CD4-positive, alpha-beta T cell treated with Interleukin-15 for 1 hour (primary cell): ENCODE results near the gene KDR.

ENCODE experiments used
- DNase-seq: peaks from one replicate; pipeline ENCODE4 v3.0.0-alpha.2; 2020

KDR gene

DNA sequence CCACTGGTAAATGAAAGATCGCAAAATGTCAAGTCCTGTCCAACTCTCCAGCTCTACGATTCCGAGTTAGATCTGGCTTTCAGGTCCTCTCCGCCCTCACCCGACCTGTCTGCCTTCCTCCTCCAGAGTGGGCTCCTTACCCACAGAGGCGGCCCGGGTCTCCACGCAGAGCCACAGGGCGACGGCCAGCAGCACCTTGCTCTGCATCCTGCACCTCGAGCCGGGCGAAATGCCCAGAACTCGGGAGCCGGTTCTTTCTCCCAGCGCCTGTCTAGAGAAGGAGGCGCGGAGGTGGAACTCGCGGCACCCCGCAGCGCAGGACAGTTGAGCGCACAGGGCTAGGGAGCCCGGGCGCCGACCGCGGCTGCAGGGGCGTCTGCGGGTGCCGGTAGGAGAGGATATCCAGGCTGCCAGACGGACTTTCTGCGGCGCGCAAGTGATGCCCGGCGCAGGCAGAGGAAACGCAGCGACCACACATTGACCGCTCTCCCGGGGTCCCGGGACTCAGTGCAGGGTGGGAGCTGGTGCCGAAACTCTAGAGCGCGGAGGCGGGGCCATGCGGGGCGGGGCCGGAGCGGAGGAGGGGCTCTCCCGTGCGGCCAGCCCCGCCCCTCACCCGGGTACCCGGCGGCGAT lies at the start of gene KDR:
Gene KDR, minus strand, starts transcription at position 509 of the 635 bp plus-strand sequence. Its CDS starts 302 bp downstream, at position 207.
- DNase-seq: no peak

DNA sequence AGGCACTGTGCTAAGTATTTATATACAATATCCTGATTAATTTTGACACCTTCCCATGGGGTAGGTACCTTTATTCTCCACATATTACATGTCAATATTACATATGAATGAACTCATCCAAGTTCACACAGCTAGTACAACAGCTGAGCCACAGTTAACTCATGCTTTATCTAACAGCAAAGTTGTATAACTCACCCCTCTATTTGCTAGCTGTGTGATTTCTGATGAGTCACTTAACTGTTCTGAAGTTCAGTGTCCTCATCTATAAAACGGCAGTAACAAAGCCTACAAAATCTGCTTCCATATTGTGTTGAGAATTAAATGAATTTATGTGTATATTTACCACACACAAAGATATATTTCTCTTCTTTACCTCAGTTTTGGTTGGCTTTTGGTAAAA lies 48.2 kb upstream of the KDR start:
- DNase-seq: no peak

DNA sequence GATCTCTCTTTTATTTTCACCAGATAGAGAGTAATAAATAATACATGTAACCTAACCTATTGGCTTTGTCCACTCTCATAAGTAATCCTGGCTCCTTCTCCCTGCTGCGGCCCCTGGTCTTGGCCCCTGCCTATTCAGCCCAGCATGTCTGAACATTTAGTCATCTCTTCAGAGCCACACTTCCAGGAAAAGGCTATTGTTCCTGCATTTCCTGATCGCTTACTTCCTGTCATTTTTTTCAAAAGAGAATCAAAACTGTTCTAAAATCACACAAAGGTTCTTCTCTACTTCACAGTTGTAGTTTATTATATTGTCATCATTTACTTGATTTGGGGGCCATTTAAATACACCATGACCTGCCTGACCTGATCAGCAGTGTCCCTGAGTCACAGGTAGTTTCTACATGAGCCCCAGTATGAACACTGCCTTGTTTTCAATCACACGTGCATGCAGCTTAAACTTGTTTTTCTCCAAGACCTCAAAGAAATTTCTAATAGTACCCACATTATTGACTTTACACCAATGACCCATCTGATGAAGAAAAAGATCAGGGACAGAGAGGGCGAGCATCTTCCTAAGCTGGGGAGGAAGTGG lies 47.4 kb upstream of the KDR start:
- no peak for DNase-seq

DNA sequence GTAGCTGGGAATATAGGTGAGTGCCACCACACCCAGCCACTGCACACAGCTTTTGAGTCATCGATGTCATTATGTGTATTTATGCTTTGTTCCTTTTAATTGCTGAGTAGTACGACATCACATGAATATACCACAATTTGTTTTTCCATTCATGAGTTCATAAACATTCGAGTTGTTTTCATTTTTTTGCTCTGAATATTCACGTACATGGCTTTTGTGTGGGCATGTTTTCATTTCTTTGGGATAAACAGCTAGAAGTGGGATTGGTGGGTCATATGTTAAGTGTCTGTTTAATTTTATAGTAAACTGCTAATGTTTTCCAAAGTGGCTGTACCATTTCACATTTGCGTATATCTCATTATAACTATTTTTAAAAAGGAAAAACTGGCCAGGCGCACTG lies 45.1 kb upstream of the KDR start:
- no peak for DNase-seq

DNA sequence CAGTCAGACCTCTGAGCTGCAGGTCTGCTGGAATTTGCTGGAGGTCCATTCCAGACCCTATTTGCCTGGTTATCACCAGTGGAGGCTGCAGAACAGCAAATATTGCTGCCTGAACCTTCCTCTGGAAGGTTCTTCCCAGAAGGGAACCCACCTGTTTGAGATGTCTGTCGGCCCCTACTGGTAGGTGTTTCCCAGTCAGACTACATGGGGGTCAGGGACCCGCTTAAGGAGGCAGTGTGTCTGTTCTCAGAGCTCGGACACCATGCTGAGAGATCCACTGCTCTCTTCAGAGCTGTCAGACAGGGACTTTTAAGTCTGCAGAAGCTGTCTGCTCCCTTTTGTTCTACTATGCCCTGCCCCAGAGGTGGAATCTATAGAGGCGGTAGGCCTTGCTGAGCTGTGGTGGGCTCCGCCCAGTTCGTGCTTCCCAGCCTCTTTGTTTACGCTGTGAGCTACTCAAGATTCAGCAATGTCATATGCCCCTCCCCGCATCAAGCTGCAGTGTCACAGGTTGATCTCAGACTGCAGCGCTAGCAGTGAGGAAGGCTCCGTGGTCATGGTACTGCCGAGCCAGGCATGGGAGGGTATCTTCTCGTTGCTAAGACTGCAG lies 44.1 kb upstream of the KDR start:
- DNase-seq: no peak

DNA sequence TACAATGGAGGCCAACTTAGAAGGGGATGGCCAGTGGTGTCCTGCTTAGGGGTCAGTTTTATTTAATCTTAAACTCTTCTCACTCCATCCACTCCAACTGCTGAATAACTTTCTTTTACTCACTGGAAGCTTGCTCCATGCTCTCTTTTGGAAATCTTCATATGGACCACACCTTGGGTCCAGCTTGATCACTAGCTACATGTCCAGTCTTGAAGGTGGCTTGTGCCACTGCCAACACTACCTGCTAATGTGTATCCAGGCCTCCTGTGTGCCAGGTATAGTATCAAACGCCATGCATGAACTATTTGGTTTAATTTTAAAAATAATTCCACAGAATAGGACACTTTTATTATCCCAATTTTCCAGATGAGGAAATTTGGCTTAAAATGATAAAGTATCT lies 37.0 kb upstream of the KDR start:
- DNase-seq: no peak

DNA sequence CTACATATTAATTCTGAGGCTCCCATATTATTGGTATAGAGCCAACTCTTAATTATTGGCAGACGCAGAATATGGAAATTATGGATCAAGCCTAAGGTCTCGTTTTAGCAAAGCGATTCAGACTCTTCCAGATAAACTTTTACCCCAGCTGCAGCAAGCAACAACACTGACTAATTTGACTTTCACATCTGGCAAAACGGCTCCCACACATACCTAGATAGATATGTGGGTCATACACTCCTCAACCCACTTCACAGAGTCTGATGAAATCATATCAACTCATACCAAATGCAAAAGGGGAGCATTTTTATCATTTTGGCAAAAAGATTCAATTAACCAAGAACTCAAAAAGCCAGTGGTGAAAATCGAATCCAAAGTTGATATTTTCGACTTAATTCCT lies 36.3 kb upstream of the KDR start:
- DNase-seq: no peak

DNA sequence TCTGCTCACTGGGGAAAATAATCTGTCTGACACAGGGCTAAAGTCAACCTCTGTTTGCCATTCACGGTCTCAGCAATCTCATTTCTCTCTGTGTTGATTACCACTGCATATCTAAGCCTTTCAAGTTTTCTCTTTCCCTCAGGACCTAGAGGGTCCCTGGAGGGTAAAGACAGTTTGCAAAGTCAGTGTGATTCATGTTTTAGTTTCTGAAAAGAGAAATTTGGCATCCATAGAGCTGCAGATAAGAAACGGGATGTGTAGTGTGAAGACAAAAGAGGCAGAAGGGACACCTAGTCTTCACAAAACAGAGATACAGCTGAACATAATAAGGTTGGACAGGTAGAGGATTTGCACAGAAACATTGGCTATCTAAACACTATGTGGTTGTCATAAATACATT lies 34.5 kb upstream of the KDR start:
- no peak for DNase-seq

DNA sequence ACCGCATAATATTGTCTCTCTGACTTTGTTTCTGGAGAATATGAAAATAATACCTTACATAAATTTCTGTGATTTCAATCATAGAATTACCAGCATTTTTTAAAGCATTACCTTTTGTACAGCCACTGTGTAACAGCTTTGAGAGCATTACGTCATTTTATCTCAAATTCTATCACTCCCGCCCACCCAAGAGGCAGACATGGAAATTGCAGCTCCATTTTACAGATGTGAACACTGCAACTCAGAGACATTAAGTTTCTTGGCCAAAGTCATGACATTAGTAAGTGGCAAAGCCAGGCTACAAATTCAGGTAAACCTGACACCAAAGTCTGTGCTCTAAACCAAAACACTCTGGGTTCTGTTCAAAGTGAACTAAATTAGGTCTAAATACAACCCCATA lies 33.6 kb upstream of the KDR start:
- no peak for DNase-seq

DNA sequence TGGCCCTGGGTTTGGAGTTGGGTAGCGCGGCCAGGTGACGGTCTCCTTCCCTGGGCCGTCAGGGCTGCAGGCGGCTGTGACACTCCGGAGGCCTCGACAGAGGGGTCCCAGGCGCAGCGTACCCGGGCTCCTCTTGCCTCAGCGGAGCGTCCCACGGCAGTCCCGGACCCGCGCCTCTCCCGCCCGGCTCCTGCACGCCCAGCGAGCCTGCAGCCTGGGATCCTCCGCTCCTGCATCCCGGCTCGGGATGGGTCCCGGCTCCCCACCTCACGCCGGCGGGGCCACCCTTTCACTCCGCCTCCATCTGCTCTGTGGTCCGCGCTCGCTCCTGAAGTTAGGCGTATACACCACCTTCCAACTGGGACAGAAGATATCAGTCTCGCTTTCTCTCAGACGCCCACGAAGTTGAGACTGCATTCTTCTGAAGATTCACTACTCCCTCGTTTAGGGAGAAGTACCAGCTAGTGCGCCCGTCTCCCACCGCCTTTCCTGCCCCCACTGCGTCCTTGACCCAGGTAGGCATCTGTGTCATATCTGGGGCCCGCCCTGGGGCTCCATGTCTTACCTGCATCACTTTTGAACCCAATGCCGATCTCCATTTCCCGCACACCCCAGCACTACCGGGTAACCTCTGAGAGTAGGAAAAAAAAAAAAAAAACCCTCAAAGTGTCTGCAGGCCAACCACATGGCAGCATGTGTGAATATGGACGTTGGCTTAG lies 32.3 kb upstream of the KDR start:
- DNase-seq: no peak

DNA sequence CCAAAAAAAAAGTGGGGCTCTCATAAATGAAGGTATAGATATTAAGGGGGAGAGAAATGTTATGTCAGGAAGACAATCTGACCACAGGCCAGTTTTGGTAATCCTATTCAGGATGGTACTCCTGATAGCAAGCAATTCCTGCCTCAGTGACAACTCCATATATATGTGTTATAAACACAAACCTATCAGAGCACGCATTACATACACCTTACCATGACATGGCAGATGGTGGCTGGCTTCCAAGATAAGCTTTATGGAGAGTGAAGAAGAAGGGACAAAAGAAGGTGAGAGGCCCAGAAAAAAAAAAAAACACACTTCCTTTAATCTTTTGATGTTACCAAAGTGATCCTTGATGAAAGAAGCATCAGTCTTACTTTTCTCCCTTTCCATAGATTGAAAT lies 29.5 kb upstream of the KDR start:
- DNase-seq: no peak

DNA sequence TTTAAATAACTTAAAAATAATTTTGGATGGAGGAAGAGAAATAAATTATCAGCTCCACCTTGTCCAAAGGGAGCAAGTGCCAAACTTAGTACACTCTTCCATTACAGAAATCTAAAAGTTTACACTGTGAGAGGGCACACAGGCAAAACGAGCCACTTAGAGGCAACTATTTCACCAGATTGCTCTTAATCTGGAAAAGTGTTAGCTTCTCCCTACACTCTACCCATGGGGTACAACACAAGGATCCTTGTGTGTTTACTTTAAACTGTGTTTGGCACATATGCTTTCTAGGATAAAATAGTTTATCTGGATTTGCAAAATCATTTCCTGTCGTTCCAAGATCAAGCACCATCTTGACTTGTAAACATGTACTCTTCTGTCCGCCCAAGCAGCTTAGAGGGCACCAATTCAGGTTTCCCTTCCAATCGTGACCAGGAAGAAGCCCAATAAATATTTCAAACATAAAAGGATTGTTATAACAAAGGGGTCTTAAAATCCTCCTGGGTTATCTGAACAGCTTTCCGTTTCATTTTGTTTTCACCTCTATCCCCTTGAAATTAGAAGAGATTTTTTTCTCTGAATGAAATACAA lies 29.0 kb upstream of the KDR start:
- no peak for DNase-seq

DNA sequence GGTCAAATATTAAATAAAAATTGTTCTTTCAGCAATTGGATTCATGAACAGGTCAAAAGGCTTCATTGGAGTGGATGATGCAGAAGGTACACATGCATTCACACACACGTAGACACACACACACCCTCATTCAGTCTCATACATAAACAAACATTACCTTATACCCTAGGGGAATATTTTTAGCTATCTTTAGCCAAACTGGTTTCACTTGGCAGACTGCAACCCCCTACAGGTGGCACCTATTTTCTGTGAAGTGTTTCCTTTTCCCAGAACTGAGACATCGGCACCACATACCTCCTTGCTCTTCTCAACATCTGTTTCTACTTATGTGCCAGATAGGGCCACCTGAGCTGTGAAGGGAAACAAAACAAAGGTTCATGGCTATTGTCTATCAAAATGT lies 18.5 kb upstream of the KDR start:
- no peak for DNase-seq

DNA sequence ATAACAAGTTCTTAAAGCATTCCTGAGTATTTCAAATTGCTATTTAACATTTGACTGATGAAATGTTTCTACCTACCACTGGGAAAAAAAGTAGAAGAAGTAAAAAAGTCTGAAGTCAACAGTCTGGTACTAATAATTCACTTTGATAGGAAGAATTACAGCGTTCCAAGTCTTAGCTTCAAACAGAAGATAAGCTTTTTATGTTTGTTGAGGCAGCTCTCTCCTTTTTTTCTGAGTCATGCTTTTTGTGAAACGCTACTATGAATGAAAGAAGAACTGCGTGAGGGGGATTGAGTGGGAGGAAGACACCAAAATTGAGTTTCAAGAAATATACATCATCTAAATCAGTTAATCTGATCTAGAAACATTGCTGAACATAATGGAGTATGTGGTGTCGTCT lies 13.0 kb upstream of the KDR start:
- no peak for DNase-seq

DNA sequence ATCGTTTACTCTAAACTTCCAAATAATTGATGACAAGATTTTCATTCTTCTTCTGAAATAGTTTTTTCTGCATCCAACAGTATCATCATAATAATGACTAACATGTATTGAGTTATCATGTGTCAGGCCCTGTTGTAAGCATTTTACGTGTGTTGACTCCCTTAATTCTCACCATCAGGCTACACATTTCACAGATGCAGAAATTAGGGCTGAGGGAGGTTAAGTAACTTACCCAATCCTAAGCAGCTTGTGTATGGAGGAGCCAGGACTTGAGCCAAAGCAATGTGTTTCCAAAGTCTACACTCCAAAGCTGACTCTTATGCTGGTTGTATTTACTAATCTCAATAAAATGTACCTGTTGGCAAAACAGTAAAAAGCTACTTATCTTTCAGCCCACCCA lies 11.2 kb upstream of the KDR start:
- no peak for DNase-seq

DNA sequence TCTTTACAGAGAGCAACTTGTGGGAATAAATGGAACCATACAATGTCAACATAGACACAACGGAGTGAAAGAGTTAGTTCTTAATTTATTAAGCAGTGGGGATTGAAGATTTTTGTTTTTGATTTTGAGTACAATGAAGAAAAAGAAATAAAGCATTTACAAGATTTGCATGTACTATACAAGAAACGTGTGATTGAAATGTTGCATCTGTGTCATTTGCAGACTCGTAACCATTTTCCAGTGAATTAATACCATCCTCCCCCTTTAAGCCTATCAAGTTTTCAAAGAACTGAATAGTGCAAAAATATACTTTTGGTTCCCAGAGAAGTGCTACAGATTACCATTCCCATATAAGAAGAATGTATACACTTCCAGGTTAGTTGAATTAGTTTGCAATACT lies 8.6 kb upstream of the KDR start:
- no peak for DNase-seq

DNA sequence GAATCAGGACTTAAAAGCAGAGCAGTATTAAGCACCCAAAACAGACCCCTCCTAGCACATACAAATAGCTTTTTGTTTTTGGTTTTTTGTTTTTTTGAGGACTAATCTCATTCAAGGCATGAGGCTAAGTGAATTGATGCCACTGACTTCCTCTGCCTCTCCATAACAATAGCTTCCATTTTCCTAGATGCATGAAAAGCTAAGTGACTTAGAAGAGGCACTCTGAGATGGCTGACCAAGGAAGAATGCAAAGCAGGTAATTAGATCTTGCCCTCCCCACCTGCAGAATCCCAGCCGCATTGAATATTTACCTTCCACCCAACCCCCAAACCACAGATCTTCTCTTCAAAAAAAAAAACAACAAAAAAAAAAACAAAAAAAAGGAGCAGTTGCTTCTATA lies 7.4 kb upstream of the KDR start:
- no peak for DNase-seq

DNA sequence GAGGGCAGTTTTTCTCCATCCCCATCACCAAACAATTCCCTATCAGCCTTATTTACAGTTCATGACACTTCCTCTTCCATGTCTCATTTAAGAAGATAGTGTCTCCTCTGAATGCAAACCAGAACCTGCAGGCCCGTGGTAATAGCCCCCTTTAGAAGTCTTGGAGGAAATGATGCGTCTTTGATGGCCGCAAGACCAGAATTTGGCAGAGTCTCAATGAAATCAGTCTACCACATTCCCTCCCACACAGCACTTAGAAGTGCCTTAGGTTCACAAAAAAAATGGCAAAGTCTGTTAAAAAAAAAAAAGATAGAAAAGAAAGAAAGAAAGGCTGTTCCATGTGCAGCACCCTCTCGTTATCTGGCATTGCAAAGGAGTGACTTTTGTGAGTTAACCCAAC lies 2.1 kb upstream of the KDR start:
- no peak for DNase-seq

DNA sequence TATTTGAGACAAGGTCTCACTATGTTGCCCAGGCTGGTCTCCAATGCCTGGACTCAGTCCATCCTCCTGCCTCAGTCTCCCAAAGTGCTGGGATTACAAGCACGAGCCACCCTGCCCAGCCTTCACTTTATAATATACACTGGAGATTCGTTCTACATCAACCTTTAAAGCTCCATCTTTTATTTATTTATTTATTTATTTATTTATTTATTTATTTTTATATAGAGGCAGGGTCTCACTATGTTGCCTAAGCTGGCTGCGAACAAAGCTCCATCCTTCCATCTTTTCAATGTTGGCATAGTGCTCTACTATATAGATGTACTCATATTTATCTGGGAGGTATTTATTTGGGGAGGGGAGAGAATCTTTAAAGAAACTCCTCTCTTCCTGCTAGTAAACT lies 1.7 kb upstream of the KDR start:
- no peak for DNase-seq

DNA sequence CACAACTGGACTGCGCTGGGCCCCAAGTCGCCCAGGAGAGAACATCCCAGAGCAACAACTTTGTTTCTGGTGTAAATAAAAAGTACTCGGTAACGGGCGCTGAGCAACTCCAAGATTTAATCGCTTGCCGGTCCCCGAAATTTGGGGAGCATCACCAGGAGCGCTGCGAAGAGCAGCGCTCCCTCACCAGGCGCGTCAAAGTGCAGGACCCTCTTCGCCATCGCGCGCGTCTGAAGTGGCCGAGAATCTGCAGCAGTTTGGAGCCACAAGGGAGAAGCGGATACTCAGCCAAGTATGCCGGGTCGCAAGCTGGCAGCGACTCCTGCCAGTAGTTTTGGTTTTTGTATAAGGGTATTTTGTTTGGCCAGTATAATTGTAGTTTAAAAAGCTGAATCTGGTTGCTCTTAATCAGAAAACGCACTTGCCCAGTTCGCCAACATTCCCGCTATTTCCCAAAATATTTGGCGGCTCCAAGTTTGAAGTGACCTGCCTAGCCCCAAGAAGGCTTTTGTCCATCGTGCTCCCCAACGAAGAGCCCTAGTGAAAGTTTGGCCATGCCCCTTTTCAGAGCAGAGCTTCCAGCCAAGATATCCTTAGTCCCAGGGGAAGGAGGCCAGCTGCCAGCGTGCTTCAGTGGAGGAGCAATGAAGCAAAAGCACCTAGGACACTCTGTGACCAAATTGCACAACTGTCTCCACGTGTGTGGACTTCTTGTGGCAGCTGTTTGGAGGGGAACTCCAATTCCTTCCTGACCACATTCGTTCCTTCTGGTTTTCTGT lies 557 bp upstream of the KDR start:
- no peak for DNase-seq

DNA sequence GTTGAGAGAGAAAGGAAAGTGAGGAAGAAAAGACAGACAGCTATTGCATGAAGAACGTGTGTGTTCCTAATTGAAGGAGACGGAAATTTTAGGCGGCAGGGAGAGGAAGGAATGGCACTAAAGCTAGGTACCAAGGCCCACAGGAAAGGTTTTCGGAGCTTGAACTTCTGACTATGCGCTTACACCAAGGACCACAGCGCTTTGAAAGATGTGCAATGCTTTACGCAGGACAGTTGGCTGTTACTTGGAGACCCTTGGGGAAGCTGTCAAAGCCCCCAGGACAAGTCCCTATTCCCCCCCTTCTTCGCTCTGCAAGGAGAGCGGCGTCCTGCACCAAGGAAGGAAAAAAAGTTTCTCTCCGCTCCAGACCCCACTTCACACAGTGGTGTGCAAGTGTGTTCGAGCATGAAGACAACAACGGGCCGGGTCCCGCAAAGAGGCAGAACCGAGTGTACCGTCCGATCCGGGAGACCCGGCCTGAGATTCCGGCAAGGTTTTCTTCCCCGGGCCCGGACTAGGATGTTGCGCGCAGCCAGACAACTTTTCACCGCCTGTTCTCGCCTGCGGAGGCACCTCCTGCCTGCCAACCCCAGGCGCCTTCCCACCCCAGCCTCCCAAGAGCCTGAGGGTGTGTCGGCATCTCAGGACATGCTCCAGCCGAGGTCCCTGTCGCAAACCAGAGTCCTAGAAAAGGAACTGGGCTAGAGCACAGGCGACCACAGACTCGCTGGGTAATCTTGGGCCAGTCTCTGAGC lies 896 bp downstream of the KDR start:
- DNase-seq: no peak

DNA sequence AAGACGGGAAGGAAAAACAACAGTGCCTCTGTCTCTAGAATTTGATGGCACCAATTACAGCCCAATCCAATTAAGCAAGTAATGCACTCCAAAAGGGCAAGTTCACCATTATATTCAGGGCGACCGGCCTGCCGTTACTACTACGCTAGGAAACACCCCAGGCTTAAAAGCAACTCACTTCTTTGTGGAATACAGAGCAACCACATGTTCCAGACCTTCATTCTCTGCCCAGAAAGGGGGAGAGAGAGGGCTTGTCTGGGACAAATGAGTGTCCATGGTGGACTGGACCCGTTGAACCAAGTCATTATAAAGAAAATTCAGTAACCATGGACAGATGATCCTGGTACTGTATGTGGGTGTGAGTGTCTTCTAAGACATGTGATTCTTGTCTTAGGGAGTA lies 1.6 kb downstream of the KDR start:
- no peak for DNase-seq
